ENCODE measurements around the gene CCDC179. TPM values are rescaled to one million over a fixed set of nuclear protein-coding genes. Genes with fewer than 3 reads are reported as not detected.
A peak's percentile ranks its signal among the peaks of the same experiment; 100 is the strongest.

CCDC179 gene
- total and polyA plus RNA-seq, 10 of the 15 experiments (the other 5 are each of a cell fraction or from before 2014, with no cell fraction given), result 0.16 TPM; not detected in 9

DNA sequence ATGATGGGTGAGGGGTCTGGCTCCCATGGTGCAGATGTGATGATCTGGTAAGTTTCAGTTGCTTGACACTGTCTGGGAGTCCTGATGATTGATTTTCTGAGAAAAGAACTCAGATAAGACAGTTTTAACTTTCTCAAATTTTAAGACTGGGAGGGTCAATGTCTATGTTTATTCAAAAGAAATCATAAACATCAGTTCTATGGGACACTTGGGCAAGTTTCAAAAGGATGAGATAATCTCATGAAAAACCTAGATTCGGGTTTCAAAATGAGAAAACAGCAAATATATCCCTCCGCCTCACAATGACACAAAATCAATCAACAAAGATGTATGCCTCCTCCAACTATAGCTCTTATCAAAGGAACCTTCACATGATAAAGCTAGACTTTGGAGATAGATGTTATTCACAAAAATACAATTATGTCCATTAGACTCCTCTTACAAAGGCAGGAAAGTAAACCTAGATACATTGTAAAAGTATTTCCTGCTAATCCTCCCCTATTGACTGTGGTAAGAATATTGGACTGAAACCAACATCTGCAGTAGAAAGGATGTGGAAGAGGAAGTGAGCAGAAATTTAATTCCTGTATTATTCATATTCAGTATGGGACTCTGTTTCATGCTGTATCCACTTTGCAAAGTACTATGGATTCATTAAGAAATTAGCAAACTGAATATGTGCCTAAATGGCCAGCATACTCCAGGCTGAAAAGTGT is 52.3 kb downstream of the CCDC179 start (continued):
- TF ChIP-seq, protein P1, sequence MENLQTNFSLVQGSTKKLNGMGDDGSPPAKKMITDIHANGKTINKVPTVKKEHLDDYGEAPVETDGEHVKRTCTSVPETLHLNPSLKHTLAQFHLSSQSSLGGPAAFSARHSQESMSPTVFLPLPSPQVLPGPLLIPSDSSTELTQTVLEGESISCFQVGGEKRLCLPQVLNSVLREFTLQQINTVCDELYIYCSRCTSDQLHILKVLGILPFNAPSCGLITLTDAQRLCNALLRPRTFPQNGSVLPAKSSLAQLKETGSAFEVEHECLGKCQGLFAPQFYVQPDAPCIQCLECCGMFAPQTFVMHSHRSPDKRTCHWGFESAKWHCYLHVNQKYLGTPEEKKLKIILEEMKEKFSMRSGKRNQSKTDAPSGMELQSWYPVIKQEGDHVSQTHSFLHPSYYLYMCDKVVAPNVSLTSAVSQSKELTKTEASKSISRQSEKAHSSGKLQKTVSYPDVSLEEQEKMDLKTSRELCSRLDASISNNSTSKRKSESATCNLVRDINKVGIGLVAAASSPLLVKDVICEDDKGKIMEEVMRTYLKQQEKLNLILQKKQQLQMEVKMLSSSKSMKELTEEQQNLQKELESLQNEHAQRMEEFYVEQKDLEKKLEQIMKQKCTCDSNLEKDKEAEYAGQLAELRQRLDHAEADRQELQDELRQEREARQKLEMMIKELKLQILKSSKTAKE (IDR thresholded peaks at IDR 0.05; ENCODE audit: low read depth, poor library complexity, severe bottlenecking), result no peak
- TF ChIP-seq RFX5 (IDR thresholded peaks at IDR 0.05; ENCODE audit: low read depth, low read length), result no peak
- no peak for TF ChIP-seq BRCA1 (IDR thresholded peaks at IDR 0.05; ENCODE audit: low read depth, low read length)
- TF ChIP-seq CREM (IDR thresholded peaks at IDR 0.05; ENCODE audit: low read depth), result peak; percentile 62
- 0 out of 2 replicates have a peak, but pooled peaks have one; percentile 48 for TF ChIP-seq CBFB (IDR thresholded peaks at IDR 0.05; ENCODE audit: low read depth)
- no peak for TF ChIP-seq MXI1 (IDR thresholded peaks at IDR 0.05; ENCODE audit: low read depth, low read length)
- no peak for TF ChIP-seq NBN (IDR thresholded peaks at IDR 0.05)
- TF ChIP-seq ZNF217 (IDR thresholded peaks at IDR 0.05), result no peak

DNA sequence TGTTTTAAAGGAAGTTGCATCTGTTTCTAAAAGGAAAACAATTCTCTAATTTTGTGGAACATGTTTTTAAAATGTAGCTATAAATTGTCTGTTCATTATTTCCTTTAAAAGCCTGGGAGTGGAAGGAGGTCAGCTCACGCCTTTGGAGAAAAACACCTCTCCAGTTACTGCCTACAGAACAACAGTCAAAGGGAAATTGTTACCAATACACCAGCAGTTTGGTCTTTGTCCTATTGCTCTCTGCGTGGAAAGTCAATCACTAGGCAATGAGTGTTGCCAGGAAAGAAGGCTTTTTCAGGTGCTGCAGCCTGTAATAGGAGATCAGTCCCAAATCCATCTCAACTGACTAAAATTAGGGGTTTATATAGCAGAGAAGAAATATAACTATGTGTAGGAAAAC is 52.9 kb downstream of the CCDC179 start:
- WGBS (ENCODE audit: insufficient coverage, insufficient replicate concordance, low lambda C conversion rate, missing lambda C conversion rate), result 59% methylated on average over 2 of the region's 2 CpGs
- Histone ChIP-seq H3K4me1 (ENCODE audit: control insufficient read depth, insufficient read depth, low read length) (peaks cover 5% of the 10 kb centered on the region; the same call in 1 of the 2 replicates), H3K27ac (ENCODE audit: control insufficient read depth, insufficient read depth) (no peak overlapping the region), H3K27me3 (replicated peaks in 1 of 2; ENCODE audit: control insufficient read depth in 2 of 2, insufficient read depth in 2 of 2, low read length in 1 of 2) (no peaks in the 10 kb centered on the region), H2AFZ (ENCODE audit: control insufficient read depth, low read depth, low read length) (no peak overlapping the region), H4K20me1 (ENCODE audit: control insufficient read depth, insufficient read depth) (no peaks in the 10 kb centered on the region), H3K4me2 (ENCODE audit: control insufficient read depth, insufficient read depth) (no peak overlapping the region), H3K9ac (ENCODE audit: control insufficient read depth, insufficient read depth, low read length) (no peak overlapping the region), H3K4me3 (no peak overlapping the region), H3K36me3 (ENCODE audit: control insufficient read depth in 2 of 2, insufficient read depth in 2 of 2, low read length in 1 of 2) (no peaks in the 10 kb centered on the region; a peak in 1 of 4 replicates), H3K79me2 (ENCODE audit: control insufficient read depth, insufficient read depth, low read length) (no peaks in the 10 kb centered on the region), H3K9me3 (replicated peaks; ENCODE audit: control insufficient read depth, insufficient read depth, low read length) (peaks cover 6% of the 10 kb centered on the region)
- ATAC-seq (no peak), DNase-seq (ENCODE audit: low read depth, low spot score) (no peak), FAIRE-seq (no peak)
- CTCF ChIA-PET, result interaction anchor here (1.2 to 1.5 kb wide), 2 partner anchors 20 to 21 kb away, joined by 3 to 4 read pairs; no protein-coding TSS in a partner anchor
- intact Hi-C loops (cut with micrococcal nuclease; ENCODE audit: unreplicated experiment) (no loop called here), in situ Hi-C loops (cut with MboI) (no loop called here)
- no TSS peak for BruUV-seq (replicated peaks)
- SMC1A ChIA-PET (ENCODE audit: uncharacterized antibody, unreplicated experiment), result interaction anchor here (0.6 to 1.6 kb wide), 3 partner anchors 15 to 149 kb away, joined by 3 read pairs; no protein-coding TSS in a partner anchor
- TF ChIP-seq DPF2 (IDR thresholded peaks at IDR 0.05), result no peak
- TF ChIP-seq, protein P2, sequence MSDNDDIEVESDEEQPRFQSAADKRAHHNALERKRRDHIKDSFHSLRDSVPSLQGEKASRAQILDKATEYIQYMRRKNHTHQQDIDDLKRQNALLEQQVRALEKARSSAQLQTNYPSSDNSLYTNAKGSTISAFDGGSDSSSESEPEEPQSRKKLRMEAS (IDR thresholded peaks at IDR 0.05; ENCODE audit: low read depth, low read length), result no peak
- TF ChIP-seq ZNF217 (IDR thresholded peaks at IDR 0.05), result no peak
- TF ChIP-seq JUNB (IDR thresholded peaks at IDR 0.05), result no peak
- TF ChIP-seq MXI1 (IDR thresholded peaks at IDR 0.05; ENCODE audit: low read depth, low read length), result no peak
- no peak for TF ChIP-seq TAF1 (IDR thresholded peaks at IDR 0.05; ENCODE audit: borderline replicate concordance, low read depth, low read length)
- RAD21 ChIA-PET (ENCODE audit: unreplicated experiment), result interaction anchor here (1.1 kb wide), 1 partner anchor 20 kb away, joined by 4 read pairs; no protein-coding TSS in a partner anchor
- POLR2A ChIA-PET, result no interaction called here
